NCI-H510A (cell line): Measurements from ENCODE around the gene MBP.
A peak's percentile ranks its signal among the peaks of the same experiment; 100 is the strongest.

Experiments
- DNase-seq: peaks from one replicate; lab custom pipeline; 2025; lab: John Stamatoyannopoulos, UW

MBP gene

GRCh38 chr18:77133835-77134496, 1.4 kb upstream of the MBP start:
- peak; percentile 22 for DNase-seq

GRCh38 chr18:77133051-77133834, 660 bp upstream of the MBP start:
- DNase-seq: peak; percentile 68

GRCh38 chr18:77131652-77132368, 773 bp downstream of the MBP start:
- DNase-seq: peak; percentile 72

- DNase-seq: peak; percentile 22
Measured at GRCh38 chr18:77131100-77131651, 1.4 kb downstream of the MBP start.

GRCh38 chr18:77130229-77131099, 2.1 kb downstream of the MBP start:
- DNase-seq: no peak

GRCh38 chr18:77129150-77129551, 3.4 kb downstream of the MBP start:
- DNase-seq: no peak

- DNase-seq: peak; percentile 49
Measured at GRCh38 chr18:77127769-77128671, 4.6 kb downstream of the MBP start.

GRCh38 chr18:77124452-77124922, 8.1 kb downstream of the MBP start:
- no peak for DNase-seq

- DNase-seq: no peak
Measured at GRCh38 chr18:77123320-77124231, 9.0 kb downstream of the MBP start.

- no peak for DNase-seq
Measured at GRCh38 chr18:77121523-77121922, 11.1 kb downstream of the MBP start.

- no peak for DNase-seq
Measured at GRCh38 chr18:77119851-77120491, 12.6 kb downstream of the MBP start.

- DNase-seq: no peak
Measured at GRCh38 chr18:77119101-77119850, 13.3 kb downstream of the MBP start.

- no peak for DNase-seq
Measured at GRCh38 chr18:77118256-77119090, 14.1 kb downstream of the MBP start.

- DNase-seq: no peak
Measured at GRCh38 chr18:77116201-77117080, 16.1 kb downstream of the MBP start.

GRCh38 chr18:77115192-77115953, 17.2 kb downstream of the MBP start:
- no peak for DNase-seq
